Measurements from ENCODE around the gene SPTBN2.

SPTBN2 gene

GRCh38 chr11:66728693-66729385 lies at the start of gene SPTBN2:
TSS of gene SPTBN2 (minus strand) at chr11:66729216. CDS start at chr11:66721240, 7,976 bp downstream.
- no peak for DNase-seq (ENCODE audit: low read depth, low spot score)

GRCh38 chr11:66768818-66769217 lies 39.8 kb upstream of the SPTBN2 start:
- DNase-seq (ENCODE audit: low read depth, low spot score), result no peak

DNA sequence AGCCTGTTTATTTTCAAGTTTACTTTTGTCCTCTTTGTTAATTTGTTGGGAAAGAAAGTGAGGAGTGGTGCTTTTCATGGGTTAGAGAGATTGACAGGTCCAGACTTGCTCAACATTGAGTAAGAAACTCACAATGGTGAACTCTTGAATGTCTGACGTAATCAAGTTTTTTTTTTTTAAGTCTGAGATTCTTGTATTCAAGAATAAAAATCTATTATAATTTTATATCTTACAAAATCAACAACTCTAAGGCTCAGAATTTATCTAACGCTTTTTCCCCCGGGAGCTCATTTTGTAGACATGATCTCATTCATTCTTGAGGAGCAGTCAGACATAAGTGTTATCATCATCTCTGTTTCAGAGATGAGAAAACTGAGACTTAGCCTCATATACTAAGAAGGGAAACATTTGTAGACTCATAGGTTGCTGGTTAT lies 39.1 kb upstream of the SPTBN2 start:
- DNase-seq (ENCODE audit: low read depth, low spot score), result no peak

GRCh38 chr11:66767666-66768065 lies 38.6 kb upstream of the SPTBN2 start:
- no peak for DNase-seq (ENCODE audit: low read depth, low spot score)

- no peak for DNase-seq (ENCODE audit: low read depth, low spot score)
Measured at GRCh38 chr11:66766681-66767080, 37.7 kb upstream of the SPTBN2 start.

GRCh38 chr11:66762088-66762487 lies 33.1 kb upstream of the SPTBN2 start:
- DNase-seq (ENCODE audit: low read depth, low spot score), result no peak

DNA sequence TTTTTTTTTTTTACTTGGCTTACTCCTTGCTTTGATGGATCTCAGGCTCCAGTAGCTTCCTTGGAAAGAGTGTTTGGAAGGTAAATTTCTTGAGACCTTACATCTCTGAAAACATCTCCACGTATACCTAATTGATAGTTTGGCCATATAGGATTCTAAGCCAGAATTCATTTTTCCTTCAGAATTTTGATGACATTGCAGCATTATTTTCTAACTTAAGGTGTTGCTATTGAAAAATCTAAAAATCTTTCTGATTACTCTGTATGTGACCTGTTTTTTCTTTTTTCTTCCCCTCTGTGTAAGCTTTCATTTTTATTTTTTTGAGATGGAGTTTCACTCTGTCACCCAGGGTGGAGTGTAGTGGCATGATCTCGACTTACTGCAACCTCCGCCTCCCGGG lies 23.1 kb upstream of the SPTBN2 start:
- DNase-seq (ENCODE audit: low read depth, low spot score), result no peak

- no peak for DNase-seq (ENCODE audit: low read depth, low spot score)
Measured at GRCh38 chr11:66749091-66749490, 20.1 kb upstream of the SPTBN2 start.

- DNase-seq (ENCODE audit: low read depth, low spot score), result no peak
Measured at GRCh38 chr11:66747480-66747879, 18.5 kb upstream of the SPTBN2 start.

- no peak for DNase-seq (ENCODE audit: low read depth, low spot score)
Measured at GRCh38 chr11:66745356-66746235, 16.6 kb upstream of the SPTBN2 start.

- DNase-seq (ENCODE audit: low read depth, low spot score), result peak; percentile 64
Measured at GRCh38 chr11:66744485-66745355, 15.7 kb upstream of the SPTBN2 start.

DNA sequence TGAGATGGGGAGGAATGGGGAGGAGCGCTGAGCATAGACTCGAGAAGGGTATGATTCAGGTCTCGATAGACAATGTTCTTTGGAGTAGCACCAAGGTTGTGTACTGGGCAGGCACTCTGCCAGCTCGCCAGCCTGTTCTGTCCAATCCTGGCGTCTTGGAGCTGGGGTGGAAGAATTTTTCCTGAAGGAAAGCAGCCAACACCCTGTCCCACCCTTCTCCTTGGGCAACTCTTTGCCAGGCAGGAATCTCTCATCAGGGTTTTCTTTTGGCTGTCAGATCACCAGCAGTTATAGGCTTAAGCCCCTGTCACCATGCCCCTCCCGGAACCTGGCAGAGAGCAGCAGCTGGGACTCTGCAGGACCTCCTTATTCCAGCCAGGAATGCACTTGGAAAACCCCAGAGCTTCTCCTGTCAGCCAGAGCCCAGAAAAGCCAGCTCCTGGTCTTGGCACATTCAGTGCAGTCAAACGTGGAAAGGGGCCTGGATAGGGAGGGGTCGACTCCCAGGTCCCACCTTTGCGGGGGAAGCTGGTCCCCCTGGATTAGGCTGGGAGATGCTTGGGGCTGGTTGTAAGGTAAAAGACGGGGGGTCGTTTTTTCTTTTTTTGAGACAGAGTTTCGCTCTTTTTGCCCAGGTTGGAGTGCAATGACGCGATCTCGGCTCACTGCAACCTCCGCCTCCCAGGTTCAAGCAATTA lies 14.4 kb upstream of the SPTBN2 start:
- DNase-seq (ENCODE audit: low read depth, low spot score), result no peak

GRCh38 chr11:66741153-66741552 lies 12.1 kb upstream of the SPTBN2 start:
- DNase-seq (ENCODE audit: low read depth, low spot score), result no peak

GRCh38 chr11:66739983-66740382 lies 11.0 kb upstream of the SPTBN2 start:
- DNase-seq (ENCODE audit: low read depth, low spot score), result no peak

- no peak for DNase-seq (ENCODE audit: low read depth, low spot score)
Measured at GRCh38 chr11:66734215-66734614, 5.2 kb upstream of the SPTBN2 start.

DNA sequence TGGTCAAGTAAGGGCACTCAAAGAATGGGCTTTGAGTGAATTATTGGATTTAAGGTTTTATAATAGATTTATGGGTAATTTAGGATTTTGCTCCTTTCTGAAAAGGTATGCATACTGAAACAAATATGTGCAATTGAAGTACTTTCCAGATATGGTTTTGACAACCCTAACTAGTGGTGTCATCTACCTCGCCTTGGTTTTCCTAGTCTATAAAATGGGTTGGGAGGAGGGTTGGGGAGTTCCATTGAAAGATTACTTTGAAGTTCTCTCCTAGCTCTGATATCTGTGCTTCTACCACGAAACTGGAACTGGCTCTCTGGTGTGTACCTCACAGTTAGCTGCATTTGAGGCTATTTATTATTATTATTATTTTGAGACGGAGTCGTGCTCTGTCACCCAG lies 431 bp upstream of the SPTBN2 start:
- DNase-seq (ENCODE audit: low read depth, low spot score), result no peak

DNA sequence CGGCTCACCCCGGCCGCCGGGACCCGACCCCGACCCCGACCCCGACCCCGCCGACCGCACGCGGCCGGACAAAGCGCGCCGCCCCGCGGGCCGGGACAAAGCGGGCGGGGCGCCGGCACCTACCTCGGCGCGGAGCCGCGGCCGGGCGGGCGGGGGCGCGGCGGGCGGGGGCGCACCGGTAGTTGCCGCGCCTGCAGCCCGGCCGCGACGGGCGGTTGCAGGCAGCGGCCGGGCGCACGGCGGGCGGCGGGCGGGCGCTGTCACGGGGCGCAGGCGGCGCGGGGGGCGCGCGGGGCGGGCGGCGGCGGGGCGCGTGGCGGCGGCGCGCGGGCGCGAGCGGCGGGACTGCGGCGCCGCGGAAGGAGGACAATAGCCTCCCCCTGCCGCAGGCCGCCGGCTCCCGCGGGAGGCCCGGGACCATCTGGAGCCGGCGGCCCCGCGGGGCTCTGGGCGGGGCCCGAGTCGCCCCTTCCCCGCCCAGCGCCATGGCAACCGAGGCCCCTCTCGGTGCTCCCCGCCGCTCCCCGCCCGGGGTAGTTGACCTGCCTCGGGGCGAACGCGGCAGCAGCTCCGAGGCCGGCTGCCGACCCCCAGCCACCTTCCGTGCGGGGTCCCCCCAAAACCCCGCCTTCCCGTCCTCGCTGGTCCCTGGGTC lies 851 bp downstream of the SPTBN2 start:
- DNase-seq (ENCODE audit: low read depth, low spot score), result no peak

- no peak for DNase-seq (ENCODE audit: low read depth, low spot score)
Measured at GRCh38 chr11:66727282-66728037, 1.6 kb downstream of the SPTBN2 start.

GRCh38 chr11:66725647-66726046 lies 3.4 kb downstream of the SPTBN2 start:
- DNase-seq (ENCODE audit: low read depth, low spot score), result no peak

DNA sequence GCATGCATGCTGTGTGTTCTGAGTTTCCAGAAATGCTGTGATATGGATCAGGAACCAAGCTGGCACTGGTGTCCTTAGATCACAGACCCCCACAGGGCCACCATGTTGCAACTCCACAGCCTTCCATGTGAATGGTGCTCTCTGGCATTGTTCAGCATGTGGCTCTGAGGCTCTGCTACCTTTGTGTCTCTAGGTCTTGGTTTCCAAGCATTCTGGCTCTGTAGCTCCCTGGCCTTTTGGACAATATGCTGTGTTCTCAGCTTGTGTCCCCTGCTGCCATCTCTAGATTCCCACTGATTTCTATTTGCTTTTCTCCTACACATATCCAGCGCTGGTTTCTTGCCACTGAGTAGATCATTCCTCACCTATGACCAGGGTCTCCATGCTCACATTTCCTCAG lies 3.9 kb downstream of the SPTBN2 start:
- no peak for DNase-seq (ENCODE audit: low read depth, low spot score)

All from activated naive CD8-positive, alpha-beta T cell treated with anti-CD3 and anti-CD28 coated beads, Interleukin-2, amount 50 U/mL, for 16 hours (primary cell).